Left lung (tissue), 10 donors: ENCODE data around the gene SSBP2. TPM values are rescaled to one million over a fixed set of nuclear protein-coding genes. Genes with fewer than 3 reads are reported as not detected.

Source experiments
- ATAC-seq: fragments of 200-7000 bp; cut with Tn5 transposase; one replicate; pipeline ENCODE4 v1.9.1; 2020; ENCODE audit warnings: moderate library complexity
- DNase-seq, 4 donors: peaks; one replicate each; pipeline ENCODE4 v3.0.0-alpha.2; 2013 to 2020
- H3K27ac ChIP-seq, 2 donors: fragments of 200-600 bp; sonication (generic) in 1 of 2; one replicate each; pipeline versions ENCODE4 v1.5.0 to v1.8.0; 2020 to 2021
- H3K27me3 ChIP-seq, 2 donors: fragments of 200-600 bp; sonication (generic) in 1 of 2; one replicate each; pipeline versions ENCODE4 v1.5.0 to v1.8.0; 2020 to 2021
- H3K36me3 ChIP-seq, 2 donors: fragments of 200-600 bp; sonication (generic) in 1 of 2; one replicate each; pipeline versions ENCODE4 v1.5.0 to v1.8.0; 2020 to 2021
- H3K4me1 ChIP-seq, 2 donors: fragments of 200-600 bp; one replicate each; pipeline ENCODE4 v1.8.0; 2021
- H3K4me3 ChIP-seq, 2 donors: fragments of 200-600 bp; sonication (generic) in 1 of 2; one replicate each; pipeline versions ENCODE4 v1.5.0 to v1.8.0; 2020 to 2021; ENCODE audit warnings: mild to moderate bottlenecking in 1 of 2
- H3K9me3 ChIP-seq, 2 donors: fragments of 200-600 bp; sonication (generic) in 1 of 2; one replicate each; pipeline versions ENCODE4 v1.5.0 to v1.8.0; 2020 to 2021
- CTCF ChIP-seq, 2 donors: fragments of 200-600 bp; sonication (generic) in 1 of 2; IDR thresholded peaks; one replicate each; pipeline versions ENCODE4 v1.5.0 to v1.8.0; 2021; ENCODE audit warnings: antibody characterized with exemption in 2 of 2
- intact Hi-C, 2 donors: fragments of 100-400 bp; cut with DNase I; formaldehyde crosslinking; loops; one replicate each; pipeline versions ENCODE4 v1.11.2 to v1.14.2; 2022
- polyA plus RNA-seq, 6 donors: library from polyadenylated mRNA; unstranded; fragments of 120-200 nt; gene quantifications; one replicate each; pipeline ENCODE4 v1.2.1, GENCODE V29; 2013; ENCODE audit not compliant: insufficient read length in 6 of 6
- total RNA-seq, 2 donors: library from RNA; stranded (reverse); fragmentation: NEBNext Ultra II Directional; extraction: Animal tissue kit (Norgen Biotek cat#: 25700); gene quantifications; one replicate each; pipeline ENCODE4 v1.2.1, GENCODE V29; 2021
- donor health status: DM: no; HTN: yes; CAD: no.
- donor health status: DM: no; HTN: no; CAD: no.

Gene SSBP2
- total and polyA plus RNA-seq, 8 donors, result 31.6 to 103 (median 74.8) TPM

GRCh38 chr5:81555865-81556264, 195.0 kb downstream of the SSBP2 start:
- DNase-seq (no peak), ATAC-seq (no peak)
- intact Hi-C loops, result no loop called here
- TF ChIP-seq CTCF (IDR thresholded peaks at IDR 0.05), result no peak
- no peaks in the 10 kb centered on the region for H3K27me3 ChIP-seq
- H3K4me1 ChIP-seq, result peaks cover 4% of the 10 kb centered on the region in 2 donors
- no peak overlapping the region for H3K27ac ChIP-seq
- no peak overlapping the region for H3K4me3 ChIP-seq
- H3K36me3 ChIP-seq, result no peaks in the 10 kb centered on the region
- no peaks in the 10 kb centered on the region for H3K9me3 ChIP-seq

GRCh38 chr5:81554647-81555046, 196.2 kb downstream of the SSBP2 start:
- peaks cover 4% of the 10 kb centered on the region in 2 donors for H3K4me1 ChIP-seq
- H3K27me3 ChIP-seq, result no peaks in the 10 kb centered on the region
- no peak for TF ChIP-seq CTCF (IDR thresholded peaks at IDR 0.05)
- no peaks in the 10 kb centered on the region for H3K9me3 ChIP-seq
- H3K4me3 ChIP-seq, result no peak overlapping the region
- H3K36me3 ChIP-seq, result no peaks in the 10 kb centered on the region
- ATAC-seq (no peak), DNase-seq (no peak)
- intact Hi-C loops, result no loop called here
- H3K27ac ChIP-seq, result no peak overlapping the region

- no peak for ATAC-seq
- Histone ChIP-seq H3K27me3 (no peaks in the 10 kb centered on the region), H3K27ac (peak overlapping the region in 1 of 2 donors; percentile 23), H3K4me1 (peaks cover 4% of the 10 kb centered on the region in 2 donors), H3K36me3 (no peaks in the 10 kb centered on the region), H3K4me3 (no peak overlapping the region), H3K9me3 (no peaks in the 10 kb centered on the region)
- peak in 1 of 4 donors; percentile 13 for DNase-seq
- TF ChIP-seq CTCF (IDR thresholded peaks at IDR 0.05), result no peak
- intact Hi-C loops, result no loop called here
Measured at GRCh38 chr5:81553567-81554212, 197.2 kb downstream of the SSBP2 start.

GRCh38 chr5:81552852-81553566, 197.9 kb downstream of the SSBP2 start:
- H3K4me1 ChIP-seq, result peaks cover 4% of the 10 kb centered on the region in 2 donors
- H3K36me3 ChIP-seq, result no peaks in the 10 kb centered on the region
- H3K27ac ChIP-seq, result no peak overlapping the region
- no peak for DNase-seq
- H3K27me3 ChIP-seq, result no peaks in the 10 kb centered on the region
- H3K9me3 ChIP-seq, result no peaks in the 10 kb centered on the region
- no peak overlapping the region for H3K4me3 ChIP-seq
- intact Hi-C loops, result no loop called here
- ATAC-seq, result no peak
- no peak for TF ChIP-seq CTCF (IDR thresholded peaks at IDR 0.05)

GRCh38 chr5:81549123-81549522, 201.8 kb downstream of the SSBP2 start:
- Histone ChIP-seq H3K9me3 (no peaks in the 10 kb centered on the region), H3K4me3 (no peak overlapping the region), H3K27me3 (no peaks in the 10 kb centered on the region), H3K4me1 (peaks cover 2 to 4% of the 10 kb centered on the region in 2 donors), H3K27ac (no peak overlapping the region), H3K36me3 (no peaks in the 10 kb centered on the region)
- no peak for TF ChIP-seq CTCF (IDR thresholded peaks at IDR 0.05)
- intact Hi-C loops, result no loop called here
- ATAC-seq (no peak), DNase-seq (no peak)
